Testis (tissue), 2 donors: ENCODE data around the gene C5orf63.

ENCODE experiments used
- CTCF ChIP-seq, 3 experiments: fragments of 450-650 bp in 2 of 3; fragments of 200-600 bp in 1 of 3; sonication (generic) in 1 of 3; IDR thresholded peaks; one replicate each; pipeline ENCODE4 v1.5.1; 2016 to 2019; ENCODE audit warnings: antibody characterized with exemption in 3 of 3, mild to moderate bottlenecking in 2 of 3, moderate library complexity in 1 of 3
- POLR2A ChIP-seq: fragments of 450-650 bp; IDR thresholded peaks from one replicate; pipeline ENCODE4 v1.6.1; 2017; ENCODE audit warnings: antibody characterized with exemption, mild to moderate bottlenecking, moderate library complexity

- TF ChIP-seq CTCF (IDR thresholded peaks at IDR 0.05) = no peak
- no peak for TF ChIP-seq POLR2A
Observed at GRCh38 chr5:127024821-127025220, 48.5 kb downstream of the C5orf63 start.
